ENCODE data around the gene CPPED1.
"Not testable (repeated sequence)": the region's sequence is repeated elsewhere in the genome, so short reads cannot be mapped to it uniquely, and the experiment has no call there.

The CPPED1 gene, protein sequence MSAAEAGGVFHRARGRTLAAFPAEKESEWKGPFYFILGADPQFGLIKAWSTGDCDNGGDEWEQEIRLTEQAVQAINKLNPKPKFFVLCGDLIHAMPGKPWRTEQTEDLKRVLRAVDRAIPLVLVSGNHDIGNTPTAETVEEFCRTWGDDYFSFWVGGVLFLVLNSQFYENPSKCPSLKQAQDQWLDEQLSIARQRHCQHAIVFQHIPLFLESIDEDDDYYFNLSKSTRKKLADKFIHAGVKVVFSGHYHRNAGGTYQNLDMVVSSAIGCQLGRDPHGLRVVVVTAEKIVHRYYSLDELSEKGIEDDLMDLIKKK

DNA sequence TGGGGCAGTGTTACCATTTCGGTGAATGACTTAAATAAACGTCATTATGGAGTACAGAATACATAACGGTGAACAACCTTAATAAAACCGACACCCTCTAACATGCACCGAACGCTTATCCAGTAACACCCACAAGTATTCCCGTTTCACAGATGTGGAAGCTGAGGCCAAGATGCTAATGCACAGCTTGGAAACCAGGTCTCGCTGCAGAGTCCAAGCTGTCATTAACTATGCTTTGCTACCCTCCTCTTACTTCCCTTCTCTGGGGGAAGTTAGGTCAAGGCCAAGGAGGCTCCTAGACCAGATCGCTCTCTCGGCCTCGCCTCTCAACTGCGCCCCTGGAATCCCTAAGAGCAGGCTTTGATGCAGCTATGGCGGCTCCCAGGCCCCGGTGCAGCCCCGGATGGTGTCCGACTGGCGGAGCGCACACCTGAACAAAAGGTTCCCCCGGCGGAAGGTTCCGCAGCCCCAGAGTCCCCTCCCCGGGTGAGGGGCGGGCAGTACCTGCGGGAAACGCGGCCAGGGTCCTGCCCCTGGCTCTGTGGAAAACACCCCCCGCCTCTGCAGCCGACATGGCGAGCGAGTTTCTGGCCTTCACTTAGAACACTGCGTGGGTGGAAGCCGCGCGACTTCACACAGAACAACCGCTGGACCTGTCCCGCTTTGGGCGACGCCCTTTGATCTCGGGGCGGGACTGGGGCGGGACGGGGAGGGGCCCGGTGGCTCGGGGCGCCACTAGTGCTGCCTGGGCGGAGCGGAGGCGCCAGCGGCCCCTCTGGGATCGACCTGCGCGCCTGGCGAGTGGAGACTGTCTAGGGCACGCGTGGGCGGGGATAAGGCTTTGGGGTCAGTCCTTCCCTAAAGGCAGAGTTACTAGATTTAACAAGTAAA lies at the start of gene CPPED1:
Gene CPPED1, minus strand, starts transcription at position 685 of the 891 bp plus-strand sequence. Its CDS starts 111 bp downstream, at position 574.
- FAIRE-seq, result no peak

DNA sequence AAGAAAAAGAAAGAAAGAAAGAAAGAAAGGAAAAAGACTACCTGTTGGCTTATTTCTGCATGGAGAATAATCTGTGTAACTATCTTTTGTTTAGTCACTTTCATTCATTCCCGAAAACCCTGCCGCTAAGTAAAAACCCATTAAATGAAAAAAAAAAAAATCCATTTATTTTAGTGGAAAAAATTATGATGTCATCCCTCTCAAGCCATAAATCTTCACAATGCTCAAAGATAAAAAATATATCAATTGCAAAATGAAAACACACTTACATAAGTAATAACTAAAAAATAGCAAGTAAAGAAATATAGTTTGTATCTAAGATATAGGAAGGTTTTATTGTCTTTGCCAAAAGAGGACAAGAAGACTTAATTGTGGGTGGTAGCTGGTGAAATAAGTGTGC lies 46.5 kb upstream of the CPPED1 start:
- FAIRE-seq, result no peak

DNA sequence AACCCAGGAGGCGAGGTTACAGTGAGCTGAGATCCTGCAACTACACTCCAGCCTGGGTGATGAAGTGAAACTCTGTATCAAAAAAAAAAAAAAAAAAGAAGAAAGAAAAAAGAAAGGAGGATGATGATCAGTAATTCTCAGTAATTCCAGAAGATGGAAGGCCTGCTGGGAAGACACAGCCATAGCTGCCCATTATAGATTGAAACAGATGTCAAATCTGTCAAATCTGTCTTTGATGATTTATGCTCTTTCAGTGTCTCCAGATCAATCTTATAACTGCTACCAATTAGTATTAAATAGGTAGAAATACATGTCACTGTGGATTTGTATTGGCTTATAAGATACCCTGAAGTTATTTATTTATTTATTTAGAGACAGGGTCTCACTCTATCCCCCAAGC lies 42.9 kb upstream of the CPPED1 start:
- no peak for FAIRE-seq

- no peak for FAIRE-seq
Observed at GRCh38 chr16:12845282-12845681, 41.6 kb upstream of the CPPED1 start.

GRCh38 chr16:12837756-12838155 lies 34.1 kb upstream of the CPPED1 start:
- FAIRE-seq, result no peak

DNA sequence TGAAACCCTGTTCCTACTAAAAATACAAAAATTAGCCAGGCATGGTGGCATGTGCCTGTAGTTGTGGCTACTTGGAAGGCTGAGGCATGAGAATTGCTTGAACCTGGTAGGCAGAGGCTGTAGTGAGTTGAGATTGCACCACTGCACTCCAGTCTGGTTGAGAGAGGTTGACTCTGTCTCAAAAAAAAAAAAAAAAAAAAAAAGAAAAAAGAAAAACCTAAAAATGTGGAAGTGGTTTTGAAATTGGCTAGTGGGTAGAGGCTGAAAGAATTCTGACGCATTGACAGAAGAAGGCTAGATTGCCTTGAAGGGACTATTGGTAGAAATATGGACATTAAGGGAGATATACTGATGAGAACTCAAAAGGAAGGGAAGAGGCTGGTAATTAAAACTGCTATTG lies 33.6 kb upstream of the CPPED1 start:
- FAIRE-seq, result no peak

DNA sequence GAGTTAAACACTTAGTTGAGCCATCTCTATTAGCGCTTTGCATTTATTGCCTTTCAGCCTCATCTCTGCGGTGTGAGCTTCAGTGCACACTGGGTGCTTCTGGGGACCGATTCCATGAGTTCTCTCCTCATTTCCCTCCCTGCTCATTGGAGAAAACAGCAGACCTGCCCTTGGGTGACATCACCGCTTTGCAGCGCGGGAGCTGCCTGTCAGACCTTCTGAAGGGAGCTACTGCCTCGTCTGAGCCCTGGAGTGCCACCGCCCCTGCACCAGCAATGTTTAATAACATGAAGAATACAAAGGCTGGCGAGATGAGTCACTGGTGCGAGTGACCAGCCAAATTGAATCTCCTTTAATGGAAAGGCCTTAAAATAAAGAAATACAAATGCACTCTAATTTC lies 30.2 kb upstream of the CPPED1 start:
- FAIRE-seq, result no peak

DNA sequence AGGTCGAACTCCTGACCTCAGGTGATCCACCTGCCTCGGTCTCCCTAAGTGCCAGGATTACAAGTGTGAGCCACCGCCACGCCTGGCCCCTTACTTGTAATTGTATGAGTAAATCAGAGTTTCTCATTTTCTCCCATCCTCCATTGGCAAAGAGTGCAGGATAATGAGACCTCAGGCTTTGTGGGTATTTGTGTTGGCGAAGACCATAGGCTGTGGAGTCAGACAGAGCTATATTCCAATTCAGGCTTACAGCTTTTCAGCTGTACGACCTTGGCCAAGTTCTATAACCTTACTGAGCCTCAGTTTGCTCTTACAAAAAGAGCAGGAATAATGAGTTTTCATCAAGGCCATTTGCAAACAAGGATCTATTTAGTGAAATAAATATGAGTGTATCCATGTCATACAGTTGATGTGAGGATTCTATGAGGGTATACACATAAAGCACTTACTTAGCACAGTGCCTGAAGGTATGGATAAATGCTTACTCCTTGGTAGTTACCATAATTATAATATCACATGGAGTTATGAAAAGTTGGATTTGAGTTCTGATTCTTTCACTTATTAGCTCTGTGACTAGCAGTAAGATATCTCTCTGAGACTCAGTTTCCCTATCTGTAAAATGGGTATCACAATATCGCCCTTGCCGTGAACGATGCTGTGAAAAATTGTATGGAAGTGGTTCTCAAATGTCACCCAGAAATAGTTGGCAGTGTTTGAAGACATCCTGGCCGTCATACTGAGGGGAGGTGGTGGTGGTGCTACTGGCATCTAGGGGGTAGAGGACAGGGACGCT lies 25.6 kb upstream of the CPPED1 start:
- no peak for FAIRE-seq

DNA sequence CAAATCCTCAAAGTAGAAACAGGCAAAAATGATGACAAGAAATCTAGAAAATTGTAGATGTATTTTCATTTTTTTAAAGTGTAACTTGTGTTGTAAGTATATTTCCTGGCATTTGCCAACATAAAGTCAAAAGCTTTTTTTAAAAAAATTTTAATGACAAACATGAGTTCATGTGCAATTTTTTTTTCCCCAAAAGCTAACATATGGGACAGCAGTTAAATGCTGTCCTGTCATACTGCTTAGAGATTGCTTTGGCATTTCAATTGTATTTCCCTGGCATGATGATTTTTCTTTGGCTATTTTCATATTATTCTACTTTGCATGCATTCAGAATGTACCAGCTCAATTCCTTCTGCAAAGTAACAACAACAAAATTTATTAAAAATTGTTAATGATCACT lies 24.5 kb upstream of the CPPED1 start:
- no peak for FAIRE-seq

- no peak for FAIRE-seq
Observed at GRCh38 chr16:12826559-12826958, 22.9 kb upstream of the CPPED1 start.

DNA sequence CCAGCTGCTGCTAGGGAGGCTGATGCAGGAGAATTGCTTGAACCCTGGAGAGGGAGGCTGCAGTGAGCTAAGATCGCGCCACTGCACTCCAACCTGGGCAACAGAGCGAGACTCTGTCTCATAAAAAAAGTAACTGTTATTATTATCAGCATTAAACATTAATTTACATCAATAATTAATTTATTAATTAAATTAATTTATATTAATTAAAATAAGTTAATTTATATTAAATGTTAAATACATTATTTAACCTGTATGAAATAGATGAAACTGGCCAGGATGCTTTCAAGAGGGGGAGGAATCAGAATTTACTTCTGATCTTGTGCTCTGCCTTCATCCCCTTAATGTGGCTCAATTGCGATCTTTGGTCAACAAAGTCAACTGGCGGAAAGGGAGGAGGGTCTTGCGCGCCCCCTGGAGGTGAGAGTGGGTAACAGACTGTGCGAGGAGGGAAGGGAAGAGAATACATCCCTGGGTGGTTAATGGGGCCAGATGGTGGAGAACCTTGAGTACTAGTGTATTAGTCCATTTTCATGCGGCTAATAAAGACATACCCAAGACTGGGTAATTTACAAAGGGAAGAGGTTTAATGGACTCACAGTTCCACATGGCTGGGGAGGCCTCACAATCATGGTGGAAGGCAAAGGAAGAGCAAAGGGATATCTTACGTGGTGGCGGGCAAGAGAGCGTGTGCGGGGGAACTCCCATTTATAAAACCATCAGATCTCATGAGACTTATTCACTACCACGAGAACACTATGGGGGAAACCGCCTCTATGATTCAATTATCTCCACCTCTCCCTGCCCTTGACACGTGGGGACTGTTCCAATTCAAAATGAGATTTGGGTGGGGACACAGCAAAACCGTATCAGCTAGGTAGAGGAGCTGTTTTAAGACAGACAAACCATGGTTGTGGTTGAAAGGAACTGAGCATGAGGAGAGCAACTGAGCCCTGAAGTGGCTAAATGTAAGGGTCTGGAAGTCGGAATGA lies 15.7 kb upstream of the CPPED1 start:
- FAIRE-seq, result no peak

DNA sequence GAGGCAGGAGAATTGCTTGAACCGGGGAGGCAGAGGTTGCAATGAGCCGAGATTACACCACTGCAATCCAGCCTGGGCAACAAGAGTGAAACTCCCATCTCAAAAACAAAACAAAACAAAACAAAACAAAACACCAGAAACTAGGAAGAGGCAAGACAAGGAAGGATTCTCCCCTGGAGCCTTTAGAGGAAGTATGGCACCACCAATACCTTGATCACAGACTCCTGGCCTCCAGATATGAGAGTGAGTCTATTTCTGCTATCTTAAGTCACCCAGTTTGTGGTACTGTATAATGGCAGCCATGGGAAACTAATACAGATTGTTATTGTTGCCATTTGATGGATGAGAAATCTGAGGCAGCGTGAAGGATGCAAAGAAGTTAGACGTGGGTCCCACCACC lies 14.6 kb upstream of the CPPED1 start:
- FAIRE-seq, result no peak

- FAIRE-seq, result not testable (repeated sequence)
Observed at GRCh38 chr16:12816791-12817214, 13.1 kb upstream of the CPPED1 start.

- FAIRE-seq, result no peak
Observed at GRCh38 chr16:12815361-12815760, 11.7 kb upstream of the CPPED1 start.

- FAIRE-seq, result not testable (repeated sequence)
Observed at GRCh38 chr16:12813734-12814133, 10.0 kb upstream of the CPPED1 start.

GRCh38 chr16:12813321-12813720 lies 9.6 kb upstream of the CPPED1 start:
- not testable (repeated sequence) for FAIRE-seq

GRCh38 chr16:12811441-12812383 lies 8.0 kb upstream of the CPPED1 start:
- no peak for FAIRE-seq

- FAIRE-seq, result no peak
Observed at GRCh38 chr16:12805066-12805465, 1.4 kb upstream of the CPPED1 start.

DNA sequence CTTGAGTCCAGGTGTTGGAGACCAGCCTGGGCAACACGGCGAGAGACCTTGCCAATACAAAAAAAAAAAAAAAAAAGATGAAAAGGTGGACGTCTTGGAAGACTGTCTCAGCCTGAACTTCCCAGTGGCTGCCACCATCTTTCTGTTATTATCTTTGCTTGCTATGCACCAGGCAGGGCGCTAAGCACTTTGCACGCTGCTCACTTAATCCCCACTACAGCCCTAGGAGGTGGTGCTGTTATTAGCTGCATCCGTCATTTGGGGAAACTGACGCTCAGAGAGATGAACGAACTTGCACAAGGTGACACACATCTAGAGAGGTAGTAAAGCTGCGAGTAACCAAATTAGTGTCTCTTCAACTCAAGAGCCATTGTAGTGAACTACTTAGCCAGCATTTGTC lies 708 bp upstream of the CPPED1 start:
- FAIRE-seq, result no peak

- FAIRE-seq, result no peak
Observed at GRCh38 chr16:12802661-12803060, 1.0 kb downstream of the CPPED1 start.

DNA sequence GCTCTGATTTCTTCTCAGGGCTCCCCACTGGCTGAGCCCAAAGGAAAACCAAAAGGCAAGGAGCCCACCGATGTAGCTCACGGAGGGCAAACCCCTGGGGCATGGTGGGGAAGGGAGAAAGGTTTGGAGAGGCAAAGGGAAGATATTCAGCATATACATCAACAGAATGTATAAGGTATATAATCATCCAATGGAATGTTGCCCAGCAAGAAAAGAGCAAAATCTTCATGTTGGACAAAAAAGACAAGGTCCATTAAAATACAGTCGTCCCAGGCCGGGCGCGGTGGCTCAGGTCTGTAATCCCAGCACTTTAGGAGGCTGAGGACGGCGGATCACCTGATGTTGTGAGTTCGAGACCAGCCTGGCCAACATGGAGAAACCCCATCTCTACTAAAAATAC lies 1.6 kb downstream of the CPPED1 start:
- no peak for FAIRE-seq

Data from TTC549 (cell line).